ENCODE measurements around the gene GLI1.
"Not testable (repeated sequence)": the region's sequence is repeated elsewhere in the genome, so short reads cannot be mapped to it uniquely, and the experiment has no call there.

Gene GLI1

GRCh38 chr12:57441846-57442427 lies 17.6 kb upstream of the GLI1 start:
- DNase-seq (ENCODE audit: low spot score), result no peak

GRCh38 chr12:57444337-57444736 lies 15.2 kb upstream of the GLI1 start:
- not testable (repeated sequence) for DNase-seq (ENCODE audit: low spot score)

GRCh38 chr12:57444744-57445143 lies 14.8 kb upstream of the GLI1 start:
- no peak for DNase-seq (ENCODE audit: low spot score)

GRCh38 chr12:57446292-57446960 lies 13.2 kb upstream of the GLI1 start:
- DNase-seq (ENCODE audit: low spot score), result no peak

- no peak for DNase-seq (ENCODE audit: low spot score)
Observed at GRCh38 chr12:57448669-57449068, 10.9 kb upstream of the GLI1 start.

- DNase-seq (ENCODE audit: low spot score), result no peak
Observed at GRCh38 chr12:57449375-57449774, 10.2 kb upstream of the GLI1 start.

- DNase-seq (ENCODE audit: low spot score), result no peak
Observed at GRCh38 chr12:57450057-57450456, 9.5 kb upstream of the GLI1 start.

- DNase-seq (ENCODE audit: low spot score), result peak; percentile 68
Observed at GRCh38 chr12:57451233-57451778, 8.3 kb upstream of the GLI1 start.

- no peak for DNase-seq (ENCODE audit: low spot score)
Observed at GRCh38 chr12:57452181-57452936, 7.2 kb upstream of the GLI1 start.

- peak; percentile 62 for DNase-seq (ENCODE audit: low spot score)
Observed at GRCh38 chr12:57452937-57453509, 6.6 kb upstream of the GLI1 start.

- DNase-seq (ENCODE audit: low spot score), result no peak
Observed at GRCh38 chr12:57454213-57454565, 5.4 kb upstream of the GLI1 start.

GRCh38 chr12:57454566-57455373 lies 4.8 kb upstream of the GLI1 start, which contains the start of gene INHBE:
Gene INHBE (plus strand): TSS chr12:57455307. CDS start chr12:57455537, 230 bp downstream.
- DNase-seq (ENCODE audit: low spot score), result peak; percentile 78

GRCh38 chr12:57455374-57456144 lies 4.0 kb upstream of the GLI1 start:
- no peak for DNase-seq (ENCODE audit: low spot score)

- peak; percentile 75 for DNase-seq (ENCODE audit: low spot score)
Observed at GRCh38 chr12:57456145-57456700, 3.4 kb upstream of the GLI1 start.

GRCh38 chr12:57456737-57457490 lies 2.7 kb upstream of the GLI1 start:
- no peak for DNase-seq (ENCODE audit: low spot score)

- DNase-seq (ENCODE audit: low spot score), result no peak
Observed at GRCh38 chr12:57458665-57459054, 925 bp upstream of the GLI1 start.

GRCh38 chr12:57459055-57459749 lies 383 bp upstream of the GLI1 start:
- DNase-seq (ENCODE audit: low spot score), result peak; percentile 84

GRCh38 chr12:57460468-57460784 lies 841 bp downstream of the GLI1 start:
- no peak for DNase-seq (ENCODE audit: low spot score)

- DNase-seq (ENCODE audit: low spot score), result no peak
Observed at GRCh38 chr12:57460841-57461275, 1.3 kb downstream of the GLI1 start.

Measured in HuH-7 (cell line).